WERI-Rb-1 (cell line): ENCODE measurements around the gene ACOT13.
A peak's percentile ranks its signal among the peaks of the same experiment; 100 is the strongest.

Experiments used
- DNase-seq: peaks from one replicate; pipeline ENCODE4 v3.0.0-alpha.2; 2020
- H3K27ac ChIP-seq: fragments of 250-450 bp; sonication (Bioruptor Pico); 2 replicates; pipeline ENCODE4 v1.5.1; 2020; ENCODE audit warnings: mild to moderate bottlenecking, moderate library complexity
- H3K27me3 ChIP-seq: fragments of 250-450 bp; sonication (Bioruptor Pico); 2 replicates; pipeline ENCODE4 v1.5.1; 2021; ENCODE audit warnings: mild to moderate bottlenecking, low read depth, moderate library complexity; ENCODE audit not compliant: insufficient read depth, severe bottlenecking
- H3K36me3 ChIP-seq: fragments of 250-450 bp; sonication (Bioruptor Pico); 2 replicates; pipeline ENCODE4 v1.5.1; 2020; ENCODE audit warnings: mild to moderate bottlenecking, moderate library complexity
- H3K4me3 ChIP-seq: 2 replicates; pipeline ENCODE4 v1.5.1; 2011; ENCODE audit warnings: low read depth, mild to moderate bottlenecking, control low read depth, low read length
- H3K9me3 ChIP-seq: fragments of 250-450 bp; sonication (Bioruptor Pico); 2 replicates; pipeline ENCODE4 v1.5.1; 2021; ENCODE audit warnings: mild to moderate bottlenecking, moderate library complexity; ENCODE audit not compliant: severe bottlenecking
- TF ChIP-seq, protein P1 (sequence below): IDR thresholded peaks from 2 replicates; pipeline ENCODE4 v1.5.1; 2011; ENCODE audit warnings: low read depth, mild to moderate bottlenecking, control low read depth, inconsistent platforms, low read length

The ACOT13 gene

DNA sequence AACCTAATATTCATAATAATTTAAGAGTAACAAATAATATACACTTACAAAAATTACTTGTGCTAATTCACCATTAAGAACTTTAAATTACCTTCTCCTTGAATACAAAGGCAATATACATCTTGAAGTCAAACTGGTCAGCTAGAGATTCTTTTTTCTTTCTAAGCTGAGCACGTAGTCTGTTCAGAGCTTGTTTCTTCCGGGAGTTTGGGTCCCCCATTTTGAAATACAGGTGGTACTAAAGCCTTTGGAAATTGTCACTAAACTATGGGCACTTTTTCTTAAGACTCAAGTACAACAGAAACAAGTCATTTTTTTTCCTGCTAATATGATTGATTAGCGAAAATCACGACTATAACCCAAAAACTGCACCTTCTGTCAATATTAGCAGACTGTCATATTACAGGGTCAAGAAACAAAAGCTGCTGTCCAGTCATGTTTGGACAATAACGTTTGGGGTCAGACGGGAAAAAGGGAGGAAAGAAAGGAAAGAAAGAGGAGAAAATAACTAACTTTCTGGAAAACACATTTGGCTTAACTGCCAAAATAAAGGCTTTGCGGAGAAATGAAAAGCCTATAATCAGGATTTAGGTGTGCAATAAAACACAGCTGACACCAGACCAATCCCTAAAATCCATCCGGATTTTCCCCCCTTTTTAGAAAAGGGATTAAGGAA lies 51.7 kb downstream of the ACOT13 start:
- H3K36me3 ChIP-seq = peaks cover 56% of the 10 kb centered on the region
- no peak for DNase-seq
- H3K27ac ChIP-seq = peak overlapping the region; percentile 42
- peak overlapping the region; percentile 98 for H3K4me3 ChIP-seq
- TF ChIP-seq, protein P1, sequence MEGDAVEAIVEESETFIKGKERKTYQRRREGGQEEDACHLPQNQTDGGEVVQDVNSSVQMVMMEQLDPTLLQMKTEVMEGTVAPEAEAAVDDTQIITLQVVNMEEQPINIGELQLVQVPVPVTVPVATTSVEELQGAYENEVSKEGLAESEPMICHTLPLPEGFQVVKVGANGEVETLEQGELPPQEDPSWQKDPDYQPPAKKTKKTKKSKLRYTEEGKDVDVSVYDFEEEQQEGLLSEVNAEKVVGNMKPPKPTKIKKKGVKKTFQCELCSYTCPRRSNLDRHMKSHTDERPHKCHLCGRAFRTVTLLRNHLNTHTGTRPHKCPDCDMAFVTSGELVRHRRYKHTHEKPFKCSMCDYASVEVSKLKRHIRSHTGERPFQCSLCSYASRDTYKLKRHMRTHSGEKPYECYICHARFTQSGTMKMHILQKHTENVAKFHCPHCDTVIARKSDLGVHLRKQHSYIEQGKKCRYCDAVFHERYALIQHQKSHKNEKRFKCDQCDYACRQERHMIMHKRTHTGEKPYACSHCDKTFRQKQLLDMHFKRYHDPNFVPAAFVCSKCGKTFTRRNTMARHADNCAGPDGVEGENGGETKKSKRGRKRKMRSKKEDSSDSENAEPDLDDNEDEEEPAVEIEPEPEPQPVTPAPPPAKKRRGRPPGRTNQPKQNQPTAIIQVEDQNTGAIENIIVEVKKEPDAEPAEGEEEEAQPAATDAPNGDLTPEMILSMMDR = no peak
- no peaks in the 10 kb centered on the region for H3K9me3 ChIP-seq
- H3K27me3 ChIP-seq = no peaks in the 10 kb centered on the region

DNA sequence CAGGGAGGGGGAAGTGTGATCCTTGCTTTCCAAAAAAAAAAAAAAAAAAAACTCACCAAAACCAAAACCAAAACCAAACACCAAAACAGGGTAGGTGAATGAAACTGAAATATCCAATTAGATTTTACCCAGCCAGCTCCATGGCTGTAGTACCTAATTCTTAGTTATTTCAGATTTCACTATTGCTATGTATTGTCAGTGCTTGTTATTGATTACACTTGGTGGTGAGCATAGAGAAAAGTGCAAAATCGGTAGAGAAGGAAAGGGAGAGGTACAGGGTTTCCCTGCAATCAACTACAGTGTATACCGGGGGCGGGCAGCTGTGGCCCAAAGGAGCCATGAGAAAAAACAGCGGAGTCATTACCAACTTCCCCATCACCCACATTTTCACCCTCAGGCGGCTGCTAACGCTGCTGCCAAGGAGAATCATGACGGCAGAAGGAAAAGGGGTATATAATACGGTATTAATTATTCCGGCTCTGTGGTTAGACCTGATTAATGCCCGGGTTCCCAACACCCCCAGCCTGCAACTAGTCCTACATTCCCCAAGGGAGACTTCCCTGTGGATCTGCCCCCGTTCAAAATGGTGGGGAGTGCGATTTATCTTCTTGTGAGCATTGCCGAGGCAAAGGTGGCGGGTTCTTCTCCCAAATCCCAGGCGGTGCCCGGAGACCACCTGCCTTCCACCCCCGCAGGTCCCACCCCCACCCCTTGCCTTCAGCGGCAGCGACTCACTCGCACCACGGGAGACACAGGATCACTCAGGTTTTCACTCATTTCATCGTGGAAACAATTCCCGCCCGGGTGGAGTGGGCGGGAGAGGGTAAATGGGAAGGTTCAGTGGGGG lies 52.5 kb downstream of the ACOT13 start, which contains the start of gene C6orf62:
TSS of gene C6orf62 (minus strand) at position 30 of the 847 bp plus-strand sequence. CDS start 486 bp downstream, outside the sequence.
- TF ChIP-seq, protein P1 = no peak
- peak within 1 kb of the TSS; percentile 99 for H3K27ac ChIP-seq
- no peaks in the 10 kb centered on the region for H3K9me3 ChIP-seq
- peak within 1 kb of the TSS; percentile 98 for H3K4me3 ChIP-seq
- peak; percentile 44 for DNase-seq
- no peaks in the 10 kb centered on the region for H3K27me3 ChIP-seq
- H3K36me3 ChIP-seq = peaks cover 48% of the 10 kb centered on the region

DNA sequence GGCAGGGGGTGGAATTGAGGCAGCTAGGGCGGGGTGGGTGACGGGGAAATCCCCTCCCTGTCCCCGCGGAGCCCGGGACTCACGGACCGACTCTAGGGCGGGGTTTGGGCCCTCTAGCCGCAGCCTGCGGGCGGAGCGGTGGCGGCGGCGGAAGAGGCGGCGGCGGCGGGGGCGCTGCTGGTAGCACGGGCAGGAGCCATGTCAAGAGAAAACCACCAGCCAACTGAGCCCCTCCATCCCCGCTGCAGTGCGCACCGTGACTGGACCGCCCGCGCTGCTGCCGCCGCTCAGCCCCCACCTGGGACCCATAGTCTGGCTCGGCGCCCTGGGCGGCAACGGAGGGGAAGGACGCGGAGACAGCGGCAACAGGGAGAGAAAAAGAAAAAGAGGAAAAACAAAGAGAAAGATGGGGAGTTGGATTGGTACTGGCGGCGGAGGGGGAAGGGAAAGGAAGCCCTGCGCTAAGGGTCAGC lies 53.3 kb downstream of the ACOT13 start:
- peak overlapping the region; percentile 99 for H3K27ac ChIP-seq
- TF ChIP-seq, protein P1 = no peak
- DNase-seq = peak; percentile 60

DNA sequence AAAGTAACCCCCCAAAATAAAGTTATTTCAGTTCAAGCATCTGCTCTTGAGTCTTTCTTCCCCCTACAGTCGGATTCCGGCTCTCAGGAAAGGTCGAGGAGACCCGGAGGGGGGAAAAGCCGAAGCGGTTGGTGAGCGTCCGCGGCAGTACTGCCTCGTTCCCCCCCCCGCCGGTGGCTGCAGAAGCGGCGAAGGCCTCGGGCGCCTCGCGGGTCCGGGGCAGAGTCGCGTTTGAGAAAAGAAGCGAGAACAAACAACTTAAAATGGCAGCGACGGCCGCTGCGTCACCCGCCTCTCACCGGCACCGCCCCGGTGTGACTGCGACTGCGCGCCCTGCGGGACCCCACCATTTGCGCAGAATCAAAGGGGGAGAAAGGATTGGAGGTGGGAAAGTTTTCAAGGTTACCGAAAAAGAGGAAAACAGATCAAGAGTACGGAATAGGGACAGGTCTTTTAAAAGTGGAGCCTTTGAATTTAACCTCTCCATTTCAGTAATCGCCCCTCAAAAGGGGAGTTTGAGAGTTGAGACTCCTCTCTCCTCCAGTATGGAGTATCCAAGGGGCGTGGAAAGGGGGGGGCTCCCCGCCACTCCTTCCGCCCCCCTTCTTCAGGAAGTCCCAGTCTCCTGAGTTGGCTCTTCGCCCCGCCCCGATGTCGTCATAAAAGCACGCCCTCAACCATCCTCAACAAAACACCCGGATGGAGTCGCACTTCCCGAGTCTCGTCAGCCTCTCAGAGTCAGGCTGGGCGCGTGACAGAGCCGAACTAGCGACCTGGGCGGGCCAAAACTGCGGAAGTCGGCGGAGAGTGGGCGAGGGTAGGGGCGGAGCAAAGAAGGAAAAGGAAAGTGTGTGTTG lies 54.0 kb downstream of the ACOT13 start:
- DNase-seq = peak; percentile 100
- TF ChIP-seq, protein P1 = no peak
- Histone ChIP-seq H3K9me3 (no peaks in the 10 kb centered on the region), H3K27me3 (no peaks in the 10 kb centered on the region), H3K27ac (peak overlapping the region; percentile 99), H3K4me3 (peak overlapping the region; percentile 98), H3K36me3 (peaks cover 33% of the 10 kb centered on the region)

More for the DNA sequence above, 53.3 kb downstream of the ACOT13 start:
- Histone ChIP-seq H3K36me3 (peaks cover 40% of the 10 kb centered on the region), H3K4me3 (peak overlapping the region; percentile 98), H3K9me3 (no peaks in the 10 kb centered on the region), H3K27me3 (no peaks in the 10 kb centered on the region)

DNA sequence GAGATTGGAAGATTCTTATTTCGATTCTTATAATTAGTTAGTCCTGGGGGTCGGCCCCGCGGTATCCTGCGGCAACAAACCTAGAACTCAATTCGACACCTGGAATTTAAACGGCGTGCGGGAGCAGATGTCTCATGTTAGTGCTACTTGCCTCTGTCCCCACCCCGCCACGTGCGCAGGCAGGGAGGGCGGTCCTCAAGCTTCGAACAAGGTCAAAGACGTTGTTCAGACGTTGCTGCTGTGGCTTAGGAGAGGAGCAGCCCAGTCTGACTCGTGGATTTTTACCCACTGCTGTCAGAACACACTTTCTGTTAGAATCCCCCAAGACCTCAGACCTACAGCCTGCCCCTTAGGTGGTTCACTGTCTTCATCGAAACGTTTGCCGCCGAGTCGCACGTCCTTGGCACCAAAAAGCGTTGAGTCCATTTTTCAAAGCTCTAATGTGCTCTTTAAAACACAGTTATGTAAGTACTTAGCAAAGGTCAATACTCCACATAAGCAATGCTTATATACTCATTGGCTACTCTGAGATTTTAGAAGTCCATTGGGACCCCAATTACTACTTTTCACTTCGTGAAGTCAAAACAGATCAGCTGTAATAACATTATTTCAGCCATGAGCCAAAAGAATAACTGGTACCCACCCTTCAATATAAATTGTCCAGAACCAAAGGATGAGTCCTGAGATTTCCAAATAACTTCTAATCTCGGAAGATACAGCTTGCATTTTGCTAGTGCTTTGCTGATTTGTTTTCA lies 54.8 kb downstream of the ACOT13 start:
- Histone ChIP-seq H3K4me3 (peak overlapping the region; percentile 70), H3K27me3 (no peaks in the 10 kb centered on the region), H3K27ac (peak overlapping the region; percentile 99), H3K36me3 (peaks cover 26% of the 10 kb centered on the region), H3K9me3 (no peaks in the 10 kb centered on the region)
- no peak for DNase-seq
- TF ChIP-seq, protein P1 = no peak
